Lower lobe of right lung (tissue), 2 donors: ENCODE data around the gene RASSF8. TPM values are rescaled to one million over a fixed set of nuclear protein-coding genes. Genes with fewer than 3 reads are reported as not detected.

Experiments
- ATAC-seq, 2 donors: fragments of 200-7000 bp; cut with Tn5 transposase; one replicate each; pipeline ENCODE4 v1.9.1; 2020 to 2022; ENCODE audit warnings: mild to moderate bottlenecking in 2 of 2, moderate library complexity in 2 of 2
- DNase-seq: peaks from one replicate; pipeline ENCODE4 v3.0.0-alpha.2; 2020
- H3K27ac ChIP-seq: fragments of 200-600 bp; one replicate; pipeline ENCODE4 v1.8.0; 2022
- H3K27me3 ChIP-seq: fragments of 200-600 bp; one replicate; pipeline ENCODE4 v1.8.0; 2022; ENCODE audit warnings: low read depth
- H3K36me3 ChIP-seq: fragments of 200-600 bp; one replicate; pipeline ENCODE4 v1.8.0; 2022; ENCODE audit warnings: mild to moderate bottlenecking
- H3K4me1 ChIP-seq: fragments of 200-600 bp; one replicate; pipeline ENCODE4 v1.8.0; 2022
- H3K4me3 ChIP-seq: fragments of 200-600 bp; one replicate; pipeline ENCODE4 v1.8.0; 2022; ENCODE audit warnings: mild to moderate bottlenecking
- H3K9me3 ChIP-seq: fragments of 200-600 bp; one replicate; pipeline ENCODE4 v1.8.0; 2022
- intact Hi-C: fragments of 100-400 bp; cut with DNase I; formaldehyde crosslinking; loops from one replicate; pipeline ENCODE4 v1.11.0; 2022
- total RNA-seq: library from RNA; stranded (reverse); fragmentation: NEBNext Ultra II Directional; extraction: Animal tissue kit (Norgen Biotek cat#: 25700); gene quantifications from one replicate; pipeline ENCODE4 v1.2.1, GENCODE V29; 2021
- TF ChIP-seq, protein P1 (sequence below): fragments of 200-600 bp; IDR thresholded peaks from one replicate; pipeline ENCODE4 v1.8.0; 2022; ENCODE audit warnings: antibody characterized with exemption, mild to moderate bottlenecking
- donor health status: DM: no; HTN: yes; CAD: no; lungs with severe emphysema.

The RASSF8 gene
- total RNA-seq, 1 donor from 2014 or later: 62.1 TPM

DNA sequence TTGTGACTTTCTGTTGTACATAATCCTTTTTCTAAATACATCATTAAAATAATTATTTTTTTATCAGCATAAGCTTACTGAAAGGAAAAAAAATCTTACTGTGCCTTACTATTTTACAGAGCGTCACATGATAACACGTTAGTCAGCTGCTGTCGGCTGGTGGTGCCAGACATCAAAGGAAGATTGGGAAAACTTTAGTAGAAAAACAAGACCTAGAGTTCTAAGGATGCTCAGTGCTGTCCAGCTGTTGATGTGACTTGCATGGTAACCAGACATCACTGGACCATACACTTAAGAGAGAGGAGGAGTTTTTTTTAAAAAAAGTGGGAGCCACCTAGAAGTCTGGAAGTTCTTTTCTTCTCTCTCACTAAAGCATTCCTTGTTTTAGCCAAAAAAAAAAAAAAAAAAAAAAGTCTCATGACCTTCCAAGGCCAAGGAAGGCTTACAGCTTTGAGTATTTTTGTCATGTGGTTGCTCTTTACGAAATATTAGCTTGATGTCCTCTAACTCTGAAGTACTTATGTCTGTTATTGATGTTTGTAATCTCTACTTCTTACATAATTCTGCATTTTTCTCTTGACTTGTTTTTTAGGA, 4.5 kb downstream of the RASSF8 start:
- Histone ChIP-seq H3K27me3 (no peaks in the 10 kb centered on the region), H3K4me3 (no peak overlapping the region), H3K27ac (peak overlapping the region; percentile 56), H3K36me3 (no peaks in the 10 kb centered on the region), H3K4me1 (peaks cover 29% of the 10 kb centered on the region), H3K9me3 (no peaks in the 10 kb centered on the region)
- TF ChIP-seq, protein P1, sequence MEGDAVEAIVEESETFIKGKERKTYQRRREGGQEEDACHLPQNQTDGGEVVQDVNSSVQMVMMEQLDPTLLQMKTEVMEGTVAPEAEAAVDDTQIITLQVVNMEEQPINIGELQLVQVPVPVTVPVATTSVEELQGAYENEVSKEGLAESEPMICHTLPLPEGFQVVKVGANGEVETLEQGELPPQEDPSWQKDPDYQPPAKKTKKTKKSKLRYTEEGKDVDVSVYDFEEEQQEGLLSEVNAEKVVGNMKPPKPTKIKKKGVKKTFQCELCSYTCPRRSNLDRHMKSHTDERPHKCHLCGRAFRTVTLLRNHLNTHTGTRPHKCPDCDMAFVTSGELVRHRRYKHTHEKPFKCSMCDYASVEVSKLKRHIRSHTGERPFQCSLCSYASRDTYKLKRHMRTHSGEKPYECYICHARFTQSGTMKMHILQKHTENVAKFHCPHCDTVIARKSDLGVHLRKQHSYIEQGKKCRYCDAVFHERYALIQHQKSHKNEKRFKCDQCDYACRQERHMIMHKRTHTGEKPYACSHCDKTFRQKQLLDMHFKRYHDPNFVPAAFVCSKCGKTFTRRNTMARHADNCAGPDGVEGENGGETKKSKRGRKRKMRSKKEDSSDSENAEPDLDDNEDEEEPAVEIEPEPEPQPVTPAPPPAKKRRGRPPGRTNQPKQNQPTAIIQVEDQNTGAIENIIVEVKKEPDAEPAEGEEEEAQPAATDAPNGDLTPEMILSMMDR: no peak
- intact Hi-C loops: no loop called here
- no peak for DNase-seq
- ATAC-seq: no peak

DNA sequence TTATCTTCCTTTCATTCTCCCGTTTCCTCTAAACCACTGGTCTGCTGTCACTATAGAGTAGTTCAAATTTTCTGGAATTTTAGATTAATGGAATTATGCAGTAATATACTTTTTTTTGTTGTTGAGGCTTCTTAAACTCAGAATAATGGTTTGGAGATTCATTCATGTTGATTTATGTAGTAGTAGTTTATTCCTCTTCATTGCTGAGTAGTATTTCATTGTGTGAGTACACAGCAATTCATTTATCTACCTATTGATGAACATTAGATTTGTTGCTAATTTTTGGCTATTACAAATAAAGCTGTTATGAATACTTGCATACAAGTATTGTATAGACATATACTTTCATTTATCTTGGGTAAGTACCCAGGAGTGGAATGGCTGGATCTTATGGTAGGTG, 7.2 kb downstream of the RASSF8 start:
- TF ChIP-seq, protein P1: no peak
- no peaks in the 10 kb centered on the region for H3K36me3 ChIP-seq
- H3K4me1 ChIP-seq: peaks cover 28% of the 10 kb centered on the region
- no peaks in the 10 kb centered on the region for H3K9me3 ChIP-seq
- no peaks in the 10 kb centered on the region for H3K27me3 ChIP-seq
- H3K27ac ChIP-seq: no peak overlapping the region
- no peak for DNase-seq
- no peak for ATAC-seq
- H3K4me3 ChIP-seq: no peak overlapping the region
- intact Hi-C loops: no loop called here

DNA sequence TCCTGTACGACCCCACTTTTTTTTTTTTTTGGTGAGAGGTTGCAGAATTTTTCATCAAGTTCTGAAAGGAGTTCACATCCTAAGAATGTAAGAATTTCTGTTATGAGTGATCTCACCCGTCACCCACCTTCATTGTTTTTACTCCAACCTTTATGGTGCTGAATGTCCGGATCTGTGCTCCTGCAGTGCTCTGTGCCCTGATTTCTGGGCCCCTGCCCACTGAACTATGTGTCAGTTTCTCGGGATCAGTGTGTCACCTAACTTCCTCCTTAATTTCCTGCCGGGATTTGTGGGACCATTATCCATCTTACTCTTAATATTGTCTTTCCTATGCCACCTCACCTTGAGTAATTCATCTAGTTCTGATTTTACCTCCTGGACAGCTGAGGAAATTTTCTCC, 11.6 kb downstream of the RASSF8 start:
- no peak for DNase-seq
- no peaks in the 10 kb centered on the region for H3K9me3 ChIP-seq
- H3K4me1 ChIP-seq: peaks cover 32% of the 10 kb centered on the region
- TF ChIP-seq, protein P1: no peak
- H3K27me3 ChIP-seq: no peaks in the 10 kb centered on the region
- H3K27ac ChIP-seq: no peak overlapping the region
- H3K36me3 ChIP-seq: no peaks in the 10 kb centered on the region
- no peak overlapping the region for H3K4me3 ChIP-seq
- no peak for ATAC-seq
- intact Hi-C loops: no loop called here

DNA sequence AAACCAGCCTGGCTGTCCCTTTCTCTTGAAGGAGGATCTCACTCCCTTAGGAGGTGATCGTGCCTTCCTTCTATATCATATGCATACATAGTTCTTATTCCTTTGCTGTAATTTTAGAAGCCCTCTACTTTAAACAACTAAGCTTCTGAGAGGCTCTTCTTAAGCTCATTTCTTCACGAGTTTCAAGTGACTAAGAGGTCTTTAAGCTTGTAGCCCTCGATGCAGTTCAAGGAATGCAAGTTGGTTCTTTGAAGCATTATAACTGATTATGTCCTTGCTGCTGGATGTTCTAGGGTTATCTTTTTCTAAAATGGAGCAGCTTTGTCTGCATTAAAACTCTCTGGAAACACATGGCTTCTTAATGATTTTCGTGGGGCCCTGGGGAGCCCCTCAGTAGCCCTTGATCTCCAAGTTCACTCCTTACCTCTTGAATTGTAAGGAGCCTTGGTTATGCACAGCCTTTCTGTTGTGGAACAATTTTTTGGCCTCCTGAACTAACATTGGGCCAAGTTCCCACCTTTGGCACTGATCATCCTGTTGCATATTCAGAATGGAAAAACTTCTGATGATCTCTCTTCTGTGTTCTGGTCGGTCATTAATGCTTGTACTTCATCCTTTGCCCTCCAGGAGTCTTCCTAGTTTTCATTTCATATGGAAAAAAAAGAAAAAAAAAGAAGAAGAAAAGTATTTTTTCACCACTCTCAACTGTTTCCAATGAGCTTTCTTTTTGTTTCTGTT, 12.6 kb downstream of the RASSF8 start:
- ATAC-seq: peak in 1 of 2 donors; percentile 18
- Histone ChIP-seq H3K4me1 (peaks cover 32% of the 10 kb centered on the region), H3K27ac (no peak overlapping the region), H3K36me3 (no peaks in the 10 kb centered on the region), H3K27me3 (no peaks in the 10 kb centered on the region), H3K9me3 (no peaks in the 10 kb centered on the region), H3K4me3 (no peak overlapping the region)
- no peak for DNase-seq
- TF ChIP-seq, protein P1: no peak
- intact Hi-C loops: no loop called here

DNA sequence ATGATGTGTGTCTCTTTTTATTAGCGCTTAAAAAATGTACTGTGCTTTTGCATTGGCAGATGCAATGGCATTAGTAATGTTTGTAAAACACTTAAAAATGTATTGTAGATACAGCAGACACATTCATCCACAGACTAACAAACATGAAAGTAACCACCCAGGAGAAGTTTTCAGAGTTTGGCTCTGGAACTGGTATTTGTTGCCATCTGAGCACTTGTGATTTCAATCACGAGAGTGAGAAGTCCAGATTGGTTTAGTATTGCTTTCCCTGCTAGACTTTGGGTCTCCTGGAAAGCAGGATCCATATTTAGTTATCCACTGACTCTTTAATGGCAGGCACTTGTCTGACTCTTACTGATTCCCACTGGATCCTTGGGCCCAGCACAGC, 13.2 kb downstream of the RASSF8 start:
- Histone ChIP-seq H3K4me3 (no peak overlapping the region), H3K36me3 (no peaks in the 10 kb centered on the region), H3K27me3 (no peaks in the 10 kb centered on the region), H3K9me3 (no peaks in the 10 kb centered on the region), H3K27ac (no peak overlapping the region), H3K4me1 (peaks cover 32% of the 10 kb centered on the region)
- TF ChIP-seq, protein P1: no peak
- no peak for DNase-seq
- ATAC-seq: peak; percentile 27 to 77
- intact Hi-C loops: no loop called here
